ENCODE data around the gene KCNMB1.
"Not testable (repeated sequence)": the region's sequence is repeated elsewhere in the genome, so short reads cannot be mapped to it uniquely, and the experiment has no call there.

The KCNMB1 gene

DNA sequence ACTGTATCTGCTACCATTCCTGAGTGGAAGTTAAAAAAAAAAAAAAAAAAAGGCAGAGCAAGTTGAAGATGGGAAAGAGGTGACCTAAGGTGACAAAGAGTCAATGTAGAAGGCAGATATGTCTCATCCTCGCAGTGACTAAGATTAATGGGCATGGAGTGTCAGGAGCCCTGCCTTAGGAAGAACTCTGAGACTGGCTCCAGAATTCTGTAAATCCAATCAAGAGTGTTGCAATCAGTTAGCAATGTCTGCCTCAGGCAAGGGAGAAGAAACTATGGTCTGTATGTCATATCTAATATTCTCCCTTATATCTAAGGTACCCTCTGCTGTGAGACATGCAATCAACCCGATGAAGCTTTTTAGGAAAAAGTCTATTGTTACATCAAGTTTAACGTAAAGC is 24.7 kb upstream of the KCNMB1 start:
- no peak for DNase-seq

DNA sequence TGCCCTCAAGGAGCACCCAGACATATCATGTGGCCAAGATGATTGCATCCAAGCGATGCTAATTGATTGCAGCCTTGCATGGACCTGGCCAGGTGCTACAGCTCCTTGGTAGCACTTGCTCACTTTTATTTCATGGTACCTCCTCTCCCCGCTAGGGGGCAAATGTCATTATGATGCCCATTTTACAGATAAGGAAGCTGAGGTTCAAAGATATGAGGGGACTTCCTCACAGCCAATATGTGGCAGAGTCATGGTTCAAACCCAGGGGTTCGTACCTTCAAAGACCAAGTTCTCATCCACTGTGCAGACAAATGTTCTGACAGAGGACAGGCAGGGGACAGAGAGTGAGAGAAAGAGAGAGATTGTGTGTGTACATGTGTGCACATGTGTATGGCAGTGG is 21.9 kb upstream of the KCNMB1 start:
- peak; percentile 24 for DNase-seq

DNA sequence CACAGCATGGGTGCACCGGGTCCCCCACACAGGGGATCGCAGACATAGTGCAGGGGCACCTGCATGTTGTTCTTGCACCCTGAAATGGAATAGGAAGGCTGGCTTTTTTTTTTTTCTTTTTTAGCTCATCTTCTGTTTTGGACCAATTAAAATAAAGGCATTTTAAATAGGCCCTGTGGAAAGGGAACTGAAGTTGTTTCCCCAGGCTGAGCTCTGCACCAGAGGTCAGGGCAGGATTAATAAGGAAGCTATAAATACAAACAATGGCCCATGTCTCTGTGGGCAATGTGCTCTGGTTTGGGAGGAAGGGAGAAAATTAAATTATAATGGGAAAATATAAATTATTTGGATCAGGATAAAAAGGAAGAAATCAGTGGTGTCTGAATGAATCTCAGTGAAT is 21.2 kb upstream of the KCNMB1 start:
- DNase-seq: no peak

DNA sequence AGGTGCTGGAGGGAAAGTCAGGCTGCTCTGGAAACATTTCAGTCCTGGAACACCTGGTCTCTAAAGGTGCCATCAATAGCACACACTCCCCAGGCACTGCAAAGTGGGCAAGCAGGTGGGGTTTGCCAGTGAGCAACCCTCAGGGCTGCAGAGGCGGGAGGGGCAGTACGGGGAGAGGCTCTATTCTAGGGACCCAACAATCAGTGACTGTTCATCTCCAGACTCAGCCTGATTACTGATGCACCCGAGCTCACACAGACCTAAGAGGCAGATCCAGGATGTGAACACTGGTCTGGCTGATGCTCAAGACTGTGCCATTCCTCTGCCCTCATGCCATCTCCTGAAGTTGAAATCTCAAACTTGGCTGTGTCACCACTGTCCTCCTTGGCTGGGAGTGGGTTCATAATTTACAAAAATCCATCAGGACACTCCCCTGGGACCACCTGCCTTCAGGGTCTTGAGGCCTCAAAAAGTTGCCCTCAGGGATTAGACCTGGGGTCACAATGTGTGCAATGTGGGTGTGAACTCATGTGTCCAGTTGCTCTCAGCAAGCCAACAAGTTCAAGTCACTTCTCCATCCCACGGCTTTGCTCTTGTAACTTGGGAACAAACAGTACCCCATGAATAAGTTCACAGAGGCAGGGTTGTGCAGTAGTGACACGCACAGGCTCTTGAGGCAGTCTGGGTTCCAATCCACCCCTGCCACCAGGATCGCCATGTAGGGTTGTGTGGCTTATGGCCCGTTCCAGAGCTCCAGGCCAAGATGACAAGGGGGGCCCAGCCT is 19.9 kb upstream of the KCNMB1 start:
- DNase-seq: no peak

DNA sequence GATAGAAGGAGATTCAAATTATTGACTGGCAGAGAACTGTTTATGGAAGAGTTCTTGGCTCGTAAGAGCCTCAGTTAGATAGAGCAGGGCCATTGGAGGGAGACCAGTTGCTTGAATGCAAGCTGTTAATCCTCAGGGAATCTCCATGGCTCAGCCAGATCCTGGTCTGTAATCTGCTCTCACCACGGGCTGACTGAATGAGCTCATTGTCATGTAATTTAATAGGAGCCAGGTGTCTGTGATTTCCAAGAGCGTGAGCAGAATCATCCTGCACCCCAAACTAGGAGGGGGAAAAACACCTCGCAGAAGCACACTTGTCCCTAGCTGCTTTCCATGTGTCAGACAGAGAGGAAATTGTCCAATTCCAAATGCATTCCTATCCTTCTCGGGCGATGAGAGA is 19.1 kb upstream of the KCNMB1 start:
- DNase-seq: no peak

DNA sequence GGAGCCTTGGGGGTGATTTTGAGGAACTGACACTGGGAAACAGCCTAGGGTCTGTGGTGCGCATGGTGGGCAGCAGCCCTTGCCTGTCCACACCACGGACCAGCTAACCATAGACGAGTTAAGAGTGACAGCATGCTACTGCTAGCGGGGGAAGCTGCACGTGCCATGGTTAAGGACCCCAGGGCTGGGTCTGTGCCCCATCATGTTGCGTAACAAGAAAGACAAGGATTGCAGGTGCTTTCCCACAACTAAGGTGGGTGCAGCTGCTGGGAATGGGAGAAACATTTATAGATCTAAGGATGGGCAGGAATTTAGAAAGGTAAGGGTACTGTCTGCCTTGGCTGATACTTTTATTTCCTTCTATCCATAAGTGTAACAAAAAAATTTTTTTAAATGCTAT is 17.9 kb upstream of the KCNMB1 start:
- no peak for DNase-seq

DNA sequence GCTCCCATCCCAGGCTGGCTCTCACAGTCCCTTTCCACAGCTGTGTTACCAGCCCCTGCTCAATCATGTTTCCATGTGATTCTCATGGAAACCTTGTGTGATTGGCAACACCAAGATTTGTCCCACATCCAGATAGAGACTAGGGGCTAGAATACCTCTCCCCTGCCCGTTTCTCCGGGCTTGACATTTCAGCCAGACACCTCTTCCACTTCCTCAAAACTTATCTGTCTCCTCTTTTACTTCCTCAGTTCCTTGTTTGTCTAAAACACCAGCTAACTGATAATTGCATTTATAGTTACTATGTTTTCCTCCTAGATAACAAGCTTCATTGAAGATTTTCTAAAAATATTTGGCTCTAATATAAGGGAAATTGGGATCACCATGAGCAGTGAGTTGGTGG is 16.6 kb upstream of the KCNMB1 start:
- no peak for DNase-seq

DNA sequence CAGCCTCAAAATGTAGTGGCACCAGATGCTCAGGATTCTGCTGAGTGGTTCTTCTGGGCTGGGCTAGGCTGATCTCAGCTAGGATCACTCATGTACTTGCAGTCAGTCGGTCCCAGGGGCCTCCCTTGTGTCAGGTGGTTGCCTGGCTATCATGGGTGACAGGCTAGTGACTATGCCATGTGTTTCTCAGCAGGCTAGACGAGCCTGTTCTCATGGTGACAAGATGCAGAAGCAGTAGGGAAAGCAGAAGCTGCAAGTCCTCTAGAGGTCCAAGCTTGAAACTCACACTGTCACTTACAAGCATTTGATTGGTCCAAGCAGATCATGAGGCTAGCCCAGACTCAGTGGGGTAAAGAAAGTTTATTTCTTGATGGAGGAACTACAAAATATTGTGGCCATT is 15.2 kb upstream of the KCNMB1 start:
- no peak for DNase-seq

DNA sequence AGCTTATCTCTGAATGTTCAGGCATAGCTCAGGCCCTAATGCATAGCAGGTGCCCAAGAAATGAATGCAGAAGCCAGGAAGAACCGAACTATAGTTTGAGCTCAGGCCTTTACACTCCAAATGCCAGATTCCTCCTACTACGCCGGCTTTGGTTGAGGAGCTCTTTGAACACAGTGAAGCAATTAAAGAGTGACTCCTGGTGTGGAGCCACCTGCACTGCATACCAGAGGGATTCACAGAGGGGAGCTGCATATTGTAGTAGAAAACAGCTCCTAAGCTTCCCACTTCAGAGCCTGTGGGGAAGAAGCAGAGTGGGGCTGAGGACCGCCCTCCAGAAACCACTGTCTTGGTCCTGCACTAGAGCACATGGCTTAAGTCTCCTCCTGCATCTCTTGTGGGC is 14.5 kb upstream of the KCNMB1 start:
- no peak for DNase-seq

DNA sequence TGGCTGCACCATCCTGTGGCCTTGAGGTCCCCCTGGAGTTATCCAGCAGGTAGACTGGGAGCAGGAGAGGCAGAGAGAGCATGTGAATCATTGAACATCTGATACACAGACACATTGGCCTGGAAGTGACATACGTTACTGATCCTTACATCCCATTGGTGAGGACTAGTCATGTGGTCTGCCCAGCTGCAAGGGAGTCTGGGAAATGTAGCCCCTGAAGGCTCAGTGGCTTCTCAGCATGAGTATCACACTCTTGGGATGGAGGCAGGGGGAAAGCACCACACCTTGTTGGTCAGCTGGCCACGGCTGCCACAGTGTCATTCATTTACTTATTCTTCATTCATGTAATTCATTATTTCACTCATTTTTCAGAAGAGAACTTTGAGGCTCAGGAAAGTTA is 13.3 kb upstream of the KCNMB1 start:
- no peak for DNase-seq

DNA sequence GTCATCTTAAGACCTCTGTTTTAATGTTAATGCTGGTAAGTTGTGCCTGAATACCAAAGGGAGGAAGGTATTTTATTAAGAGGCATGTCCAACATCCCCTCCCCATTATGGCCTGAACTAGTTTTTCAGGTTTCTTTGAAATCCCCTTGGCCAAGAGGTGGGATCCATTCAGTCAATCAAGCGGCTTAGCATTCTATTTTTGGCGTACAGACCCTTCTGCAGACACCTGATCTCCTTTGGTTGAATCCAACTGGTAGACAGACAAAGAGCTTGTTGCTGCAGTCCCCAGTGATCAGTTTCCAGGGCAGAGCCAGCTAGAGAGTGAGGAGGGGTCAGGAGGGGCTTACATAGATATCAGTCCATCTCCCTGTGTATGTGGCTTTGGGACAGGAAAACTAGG is 7.9 kb upstream of the KCNMB1 start:
- DNase-seq: no peak

DNA sequence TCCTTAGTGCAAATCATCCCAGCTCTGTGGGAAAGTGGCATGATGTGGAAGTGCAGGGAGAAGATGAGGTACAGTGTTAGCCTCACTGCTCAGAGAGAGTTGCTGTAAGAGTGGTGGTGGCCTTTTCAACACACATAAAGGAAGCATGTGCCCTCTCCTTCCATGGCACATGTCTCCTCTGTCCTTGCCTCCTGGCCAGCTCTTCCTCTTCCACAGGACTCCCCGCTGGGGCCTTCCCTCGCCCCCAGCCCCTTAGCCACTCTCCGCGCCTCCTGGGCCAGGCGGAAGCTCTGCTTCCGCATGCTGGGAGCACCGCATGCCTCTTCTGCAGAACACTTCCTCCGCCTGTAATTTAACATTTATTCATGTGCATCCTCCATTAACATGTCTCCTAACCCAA is 4.8 kb upstream of the KCNMB1 start:
- DNase-seq: no peak

DNA sequence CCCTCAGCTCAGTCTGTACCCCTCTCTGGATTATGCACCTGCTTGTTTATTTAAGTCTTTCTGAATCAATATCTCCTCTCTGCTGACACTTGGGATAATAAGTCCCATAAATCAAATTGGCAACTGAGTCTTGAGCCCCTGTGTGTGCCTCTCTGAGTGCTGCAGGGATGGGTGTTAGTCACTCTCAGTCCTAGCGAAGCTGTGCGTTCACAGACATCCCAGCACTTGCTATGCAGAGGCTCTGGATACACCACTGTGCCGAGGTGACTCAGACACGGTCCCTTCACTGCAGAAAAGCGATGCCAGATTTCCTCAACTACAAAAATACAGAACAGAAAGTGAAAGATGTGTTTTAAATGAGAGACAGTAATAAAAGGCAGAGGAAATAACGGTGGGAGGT is 4.1 kb upstream of the KCNMB1 start:
- no peak for DNase-seq

DNA sequence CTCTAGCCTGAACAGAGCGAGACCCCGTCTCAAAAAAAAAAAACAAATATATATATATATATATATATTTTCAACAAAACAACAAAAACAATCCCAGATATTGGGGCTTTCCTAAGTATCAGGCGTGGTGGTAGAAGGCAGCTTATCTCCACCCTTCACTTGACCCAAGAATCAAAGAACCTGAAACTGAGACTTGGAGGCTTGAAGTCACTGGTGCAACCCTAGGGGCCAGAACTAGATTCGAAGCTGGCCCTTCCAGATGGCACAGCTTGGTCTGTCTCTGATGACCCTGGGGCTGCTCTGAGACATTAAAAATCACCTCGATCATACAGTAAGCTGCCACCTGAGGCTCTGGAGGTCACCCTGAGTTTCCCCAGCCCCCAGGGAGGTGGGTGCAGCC is 1.3 kb upstream of the KCNMB1 start:
- DNase-seq: no peak

DNA sequence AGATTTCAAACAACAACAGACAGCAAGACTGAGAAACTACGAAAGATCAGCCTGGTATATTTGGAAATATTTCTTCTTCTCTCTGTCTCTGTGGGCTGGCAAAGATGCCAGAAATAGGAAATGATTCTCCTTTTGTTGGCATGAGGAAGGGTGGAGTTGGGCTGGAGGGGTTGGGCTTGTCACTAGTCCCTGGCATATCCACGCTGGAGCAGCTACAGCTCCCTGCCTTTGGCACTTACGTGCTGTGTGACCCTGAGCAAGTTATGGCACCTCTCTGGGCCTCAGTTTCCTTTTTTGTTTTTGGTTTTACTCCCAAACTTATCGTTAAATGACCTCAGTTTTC is 354 bp upstream of the KCNMB1 start:
- DNase-seq: no peak

DNA sequence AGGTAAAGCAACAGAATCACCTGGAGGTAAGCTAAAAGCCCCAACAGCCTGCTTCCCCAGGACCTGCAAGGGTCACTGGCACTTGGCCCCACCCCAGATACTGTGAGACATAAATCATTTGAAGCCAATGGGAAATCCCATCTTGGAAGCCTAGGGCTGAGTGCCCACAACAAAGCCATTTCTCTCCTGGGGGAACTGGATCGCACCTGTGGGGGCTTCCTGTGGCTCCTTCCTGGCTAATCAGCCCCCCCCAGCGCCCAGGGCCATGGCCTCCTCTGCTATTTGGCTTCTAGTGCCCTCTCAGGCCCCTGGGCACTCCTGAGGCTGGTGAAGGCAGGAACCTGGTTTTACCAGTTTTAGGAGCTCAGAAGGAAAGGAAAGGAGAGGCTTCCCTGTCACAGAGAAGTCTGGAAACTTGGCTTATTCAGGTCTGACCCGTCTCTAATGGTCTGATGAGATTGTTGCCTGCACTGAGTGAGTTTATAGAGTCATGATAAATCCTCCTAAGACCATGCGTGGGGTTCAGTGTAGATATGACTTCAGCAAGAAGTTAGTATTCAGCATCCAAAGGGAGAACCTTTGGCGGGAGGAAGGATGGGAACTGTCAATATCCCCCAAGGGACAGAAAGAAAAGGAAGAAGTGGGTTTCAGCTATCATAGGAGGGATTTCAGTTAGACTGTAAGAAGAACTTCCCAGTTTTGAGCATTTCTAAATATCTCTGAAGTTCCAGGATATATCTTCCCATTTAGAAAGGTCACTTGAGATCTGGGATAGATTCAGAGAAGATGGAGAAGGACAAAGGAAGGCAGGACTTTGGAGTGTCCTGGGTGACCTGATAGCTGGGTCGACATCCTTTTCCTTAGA is 1.2 kb downstream of the KCNMB1 start:
- DNase-seq: no peak

DNA sequence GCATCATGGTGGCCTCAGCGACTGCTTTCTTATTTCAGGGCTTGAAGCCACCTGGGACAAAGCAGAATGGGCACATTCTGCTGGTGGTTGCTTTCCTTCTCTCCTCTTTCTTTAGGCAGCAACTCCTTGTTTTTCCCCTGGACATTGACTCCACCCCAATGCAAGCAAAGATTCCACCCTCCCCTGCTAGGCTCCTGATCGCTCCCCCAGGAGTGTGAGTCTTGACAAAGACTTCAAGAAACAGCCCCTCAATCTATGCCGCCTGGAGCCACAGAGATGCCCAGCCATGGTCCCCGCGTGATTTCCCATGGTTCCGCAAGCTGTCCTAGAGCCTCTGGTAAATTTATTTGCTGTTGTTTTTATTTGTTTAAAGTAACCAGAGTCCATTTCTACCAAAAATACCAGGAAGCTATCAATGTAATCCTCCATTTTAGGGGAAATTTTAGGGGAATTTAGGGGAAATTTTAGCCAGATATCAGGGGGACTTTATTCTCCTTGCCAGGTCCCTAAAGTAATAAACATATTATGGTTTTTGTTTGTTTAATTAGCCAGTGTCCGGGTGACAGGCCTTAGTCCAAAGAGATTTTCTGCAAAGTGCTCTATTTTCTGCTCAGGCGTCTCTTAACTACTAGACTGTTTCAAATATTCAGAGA is 2.3 kb downstream of the KCNMB1 start:
- no peak for DNase-seq

DNA sequence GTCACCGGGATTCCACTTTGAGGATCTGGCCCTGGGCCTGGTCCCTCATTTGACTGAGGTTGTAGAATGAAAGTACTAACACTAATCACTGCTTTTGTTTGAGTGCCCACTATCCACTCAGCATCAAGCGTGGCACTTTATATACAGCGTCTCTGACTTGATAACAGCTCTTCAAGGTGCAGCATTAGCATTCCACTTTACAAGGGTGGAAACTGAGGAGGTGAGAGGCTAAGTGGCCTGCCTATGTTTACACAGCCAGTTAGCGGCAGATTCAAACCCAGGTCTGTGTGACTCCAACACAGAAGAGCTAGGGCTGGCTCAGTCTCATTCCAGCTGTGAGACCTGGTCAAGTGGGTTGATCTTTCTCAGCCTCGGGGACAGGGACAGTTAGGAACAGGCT is 5.9 kb downstream of the KCNMB1 start:
- no peak for DNase-seq

DNA sequence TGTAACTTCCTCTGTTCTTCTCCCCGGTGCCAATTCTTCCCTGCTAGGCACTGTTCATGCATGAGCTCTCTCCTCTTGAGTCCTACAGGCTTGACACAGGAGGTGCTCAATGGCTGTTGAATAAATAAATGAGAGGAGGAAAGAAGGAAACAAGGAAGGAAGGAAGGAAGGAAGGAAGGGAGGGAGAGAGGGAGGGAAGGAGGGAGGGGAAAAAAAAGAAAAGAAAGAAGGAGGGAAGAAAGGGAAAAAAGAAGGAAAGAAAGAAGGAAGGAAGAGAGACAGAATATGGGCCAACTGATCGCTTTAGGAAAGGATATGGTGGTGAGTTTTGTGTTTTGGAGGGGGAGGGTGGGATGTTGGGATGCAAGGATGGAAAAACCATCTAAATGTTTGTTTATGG is 6.4 kb downstream of the KCNMB1 start:
- no peak for DNase-seq

DNA sequence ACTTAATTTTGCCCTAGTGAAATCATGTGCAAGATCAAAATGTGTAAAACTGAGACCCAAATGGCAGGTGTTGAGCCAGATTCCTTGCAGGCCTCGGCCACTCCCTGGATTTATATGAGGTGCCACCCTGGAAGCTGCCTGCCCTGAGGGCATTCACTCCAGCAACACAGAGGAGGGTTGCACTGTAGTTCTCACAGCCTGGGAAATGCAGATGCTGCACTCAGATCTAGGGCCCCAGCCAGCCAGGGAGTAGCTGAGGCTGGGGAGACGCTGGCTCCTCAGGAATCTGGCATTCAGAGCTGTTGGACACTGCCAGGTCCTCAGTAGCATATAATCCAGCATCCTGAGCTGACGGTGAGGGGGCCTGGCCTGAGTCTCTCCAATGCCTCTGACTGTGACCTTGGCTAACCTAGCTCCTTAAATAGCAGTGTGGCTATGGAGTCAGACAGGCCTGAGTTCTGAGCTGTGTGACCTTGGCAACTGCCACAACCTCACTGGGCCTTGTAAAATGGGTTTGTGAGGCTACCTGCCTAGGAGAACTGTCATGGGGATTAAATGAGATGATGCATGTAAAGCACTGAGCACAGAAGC is 8.7 kb downstream of the KCNMB1 start:
- DNase-seq: no peak

DNA sequence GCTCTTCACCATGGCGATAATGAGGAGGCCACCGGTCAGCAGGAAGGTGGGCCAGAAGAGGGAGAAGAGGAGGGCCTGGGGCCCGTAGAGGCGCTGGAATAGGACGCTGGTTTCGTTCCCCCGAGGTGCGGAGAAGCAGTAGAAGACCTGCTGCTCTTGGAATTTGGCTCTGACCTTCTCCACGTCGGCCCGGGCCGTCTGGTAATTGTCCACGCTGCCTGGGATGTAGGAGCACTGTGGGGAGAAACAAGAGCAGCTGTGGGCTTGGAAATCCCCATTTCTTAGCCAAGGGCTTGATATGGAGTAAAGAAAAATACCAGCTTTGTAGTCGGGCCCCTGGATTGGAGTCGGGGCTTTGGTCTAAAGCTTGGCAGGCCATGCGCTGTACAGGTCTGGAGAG is 10.4 kb downstream of the KCNMB1 start:
- DNase-seq: no peak

DNA sequence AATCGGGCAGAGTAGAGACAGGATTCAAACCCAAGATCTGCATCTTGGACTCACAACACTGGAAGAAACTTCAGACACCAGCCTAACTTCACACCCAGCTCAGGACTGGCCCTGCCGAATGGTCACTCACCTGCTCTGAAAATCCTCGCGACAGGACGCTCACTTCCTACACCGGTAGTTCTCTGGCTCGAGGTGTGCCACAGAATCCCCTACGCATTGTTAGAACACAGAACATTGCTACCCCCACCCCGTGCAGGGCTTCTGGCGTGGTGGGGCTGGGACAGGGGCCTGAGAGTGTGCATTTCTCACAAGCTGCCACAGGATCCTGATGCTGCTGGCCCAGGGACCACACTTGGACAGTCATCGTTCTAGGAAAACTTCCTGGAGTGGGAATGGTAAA is 12.1 kb downstream of the KCNMB1 start:
- DNase-seq: no peak

DNA sequence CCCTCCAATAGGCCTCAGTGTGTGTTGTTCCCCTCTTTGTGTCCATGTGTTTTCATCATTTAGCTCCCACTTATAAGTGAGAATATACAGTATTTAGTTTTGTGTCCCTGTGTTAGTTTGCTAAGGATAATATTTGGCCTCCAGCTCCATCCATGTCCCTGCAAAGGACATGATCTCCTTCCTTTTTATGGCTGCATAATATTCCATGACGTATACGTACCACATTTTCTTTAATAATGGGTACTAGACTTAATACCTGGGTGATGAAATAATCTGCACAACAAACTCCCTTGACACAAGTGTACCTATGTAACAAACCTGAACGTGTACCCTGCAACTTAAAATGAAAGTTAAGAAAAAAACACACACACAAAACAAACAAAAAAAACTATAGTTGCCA is 12.6 kb downstream of the KCNMB1 start:
- DNase-seq: not testable (repeated sequence)

DNA sequence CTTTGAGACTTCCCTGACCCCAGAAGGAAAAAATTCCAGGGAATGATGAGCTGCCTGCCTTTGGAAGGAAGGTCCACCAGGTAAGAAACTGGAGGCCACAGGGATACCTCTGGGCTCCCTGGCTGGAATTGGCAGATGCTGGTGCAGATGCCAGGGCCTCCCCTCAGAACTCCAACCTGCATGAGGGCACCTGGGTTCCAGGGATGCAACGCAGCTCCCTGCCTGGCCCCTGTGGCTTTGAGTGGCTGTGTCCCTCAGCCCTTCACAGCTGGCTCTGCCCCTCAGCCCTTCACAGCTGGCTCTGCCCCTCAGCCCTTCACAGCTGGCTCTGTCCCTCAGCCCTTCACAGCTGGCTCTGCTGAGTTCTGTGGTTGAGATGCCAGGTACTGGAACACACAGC is 13.9 kb downstream of the KCNMB1 start:
- no peak for DNase-seq

All from NK-92 treated with Interleukin-12 subunit alpha and Interleukin-12 subunit beta, amount 100 ng/mL, for 24 hours (cell line).